SW480 (cell line): Measurements from ENCODE around the gene FOXO3.
"Not testable (repeated sequence)": the region's sequence is repeated elsewhere in the genome, so short reads cannot be mapped to it uniquely, and the experiment has no call there.

Source experiments
- DNase-seq: peaks from one replicate; pipeline ENCODE4 v3.0.0-alpha.2; 2016; ENCODE audit warnings: low spot score

FOXO3 gene

DNA sequence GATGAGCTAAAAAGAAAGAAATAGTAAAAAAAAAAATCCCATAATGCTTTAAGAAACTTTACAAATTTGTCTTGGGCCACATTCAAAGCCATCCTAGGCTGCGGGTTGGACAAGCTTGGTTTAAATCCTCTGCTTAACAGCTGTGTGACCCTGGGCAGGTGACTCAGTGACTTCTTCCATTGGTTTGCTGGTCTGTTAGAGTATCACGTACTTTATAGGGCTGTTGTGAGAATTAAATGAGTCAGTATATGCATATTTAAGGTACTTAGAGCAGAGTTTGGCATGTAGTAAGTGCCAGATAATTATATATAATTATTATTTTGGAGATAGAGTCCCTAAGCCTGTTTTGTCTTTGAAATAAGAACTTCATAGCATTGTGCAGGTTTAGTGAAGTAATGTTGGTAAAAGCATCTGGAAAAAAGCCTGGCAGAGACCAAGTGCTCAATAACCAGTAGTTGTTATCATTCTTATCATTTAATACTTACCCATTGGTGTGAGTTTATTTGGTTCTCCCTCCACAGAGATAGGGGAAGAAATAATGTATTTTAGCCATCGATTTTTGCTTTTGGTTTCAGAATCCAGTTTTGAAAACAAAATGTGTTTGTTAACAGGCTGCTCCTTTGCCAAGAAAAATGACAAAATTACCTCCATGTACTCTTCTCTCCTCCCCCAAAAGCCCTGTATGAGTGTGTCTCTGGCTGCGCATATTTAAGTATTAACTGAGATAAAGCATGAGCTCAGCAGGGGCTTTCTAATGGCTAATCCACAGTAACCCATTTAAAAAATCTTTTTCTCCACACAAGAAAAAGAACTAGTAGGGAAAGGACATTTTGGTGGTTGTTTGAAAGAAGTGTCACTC, 67.2 kb downstream of the FOXO3 start:
- no peak for DNase-seq

DNA sequence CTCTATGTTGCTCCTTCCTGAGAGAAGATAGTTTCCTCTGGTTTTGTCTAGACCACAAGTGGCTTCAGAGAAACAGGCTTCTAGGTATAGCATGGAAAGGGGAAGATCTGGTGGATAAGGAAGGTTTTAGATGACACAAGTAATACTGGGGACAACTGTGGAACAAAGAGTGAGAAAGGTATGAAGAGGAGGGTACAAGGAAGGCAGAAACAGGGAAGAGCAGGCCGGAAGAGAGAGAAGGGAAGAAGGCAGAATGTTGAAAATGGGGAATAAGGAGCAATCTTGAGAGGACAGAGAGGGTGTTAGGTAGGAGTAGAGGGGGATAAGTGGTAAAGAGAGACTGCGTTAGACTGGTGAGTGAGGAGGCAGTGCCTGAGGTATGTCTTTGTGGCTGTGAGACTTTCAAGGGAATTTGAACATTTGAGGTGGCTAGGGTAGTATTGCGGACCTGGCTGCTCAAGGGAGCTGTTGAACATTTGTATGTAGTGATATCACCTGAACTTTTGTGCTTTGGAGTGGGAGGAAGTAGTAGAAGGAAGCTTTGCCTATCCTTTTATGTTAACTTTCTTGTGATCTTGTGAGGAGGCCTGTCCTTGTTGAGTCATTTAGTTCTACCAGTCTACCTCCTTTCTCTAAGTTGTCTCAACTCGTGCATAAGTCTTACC, 69.5 kb downstream of the FOXO3 start:
- no peak for DNase-seq

DNA sequence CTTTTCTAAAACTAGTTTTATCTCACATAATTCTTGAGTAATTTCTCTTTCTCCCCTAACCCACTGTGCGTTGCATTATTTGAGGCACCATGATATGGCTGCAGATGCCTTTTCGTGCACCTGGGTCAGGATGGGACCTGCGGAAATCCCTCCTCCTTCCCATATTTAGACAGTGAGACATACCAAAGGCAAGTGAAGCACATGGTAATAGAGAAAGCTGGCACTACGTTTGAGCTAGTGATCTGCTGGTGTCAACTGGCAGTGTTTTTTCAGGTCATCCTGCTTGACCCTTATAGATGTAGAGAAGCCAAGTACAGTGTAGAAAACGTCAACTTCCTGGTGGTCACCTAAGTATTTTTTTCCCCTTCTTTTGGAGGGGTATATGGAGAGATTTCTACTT, 71.7 kb downstream of the FOXO3 start:
- no peak for DNase-seq

DNA sequence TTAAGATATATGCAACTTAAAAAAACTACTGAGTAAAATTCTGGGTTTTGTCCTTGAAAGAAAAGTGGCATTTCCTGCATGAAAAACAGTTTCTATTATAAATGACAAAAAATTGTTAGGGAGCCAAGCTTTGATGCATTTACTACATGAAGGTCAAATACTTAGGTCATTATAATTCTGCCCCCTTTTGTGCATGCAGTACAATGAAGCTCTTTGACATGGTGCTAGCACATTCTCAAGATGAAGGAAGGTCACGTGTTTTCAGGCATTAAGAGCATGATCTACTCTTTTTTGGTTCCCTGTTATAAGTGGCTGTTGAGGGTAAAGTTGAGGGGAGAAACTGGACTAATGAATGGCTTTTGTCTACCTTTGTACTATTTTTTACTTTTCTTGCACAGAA, 72.7 kb downstream of the FOXO3 start:
- no peak for DNase-seq

DNA sequence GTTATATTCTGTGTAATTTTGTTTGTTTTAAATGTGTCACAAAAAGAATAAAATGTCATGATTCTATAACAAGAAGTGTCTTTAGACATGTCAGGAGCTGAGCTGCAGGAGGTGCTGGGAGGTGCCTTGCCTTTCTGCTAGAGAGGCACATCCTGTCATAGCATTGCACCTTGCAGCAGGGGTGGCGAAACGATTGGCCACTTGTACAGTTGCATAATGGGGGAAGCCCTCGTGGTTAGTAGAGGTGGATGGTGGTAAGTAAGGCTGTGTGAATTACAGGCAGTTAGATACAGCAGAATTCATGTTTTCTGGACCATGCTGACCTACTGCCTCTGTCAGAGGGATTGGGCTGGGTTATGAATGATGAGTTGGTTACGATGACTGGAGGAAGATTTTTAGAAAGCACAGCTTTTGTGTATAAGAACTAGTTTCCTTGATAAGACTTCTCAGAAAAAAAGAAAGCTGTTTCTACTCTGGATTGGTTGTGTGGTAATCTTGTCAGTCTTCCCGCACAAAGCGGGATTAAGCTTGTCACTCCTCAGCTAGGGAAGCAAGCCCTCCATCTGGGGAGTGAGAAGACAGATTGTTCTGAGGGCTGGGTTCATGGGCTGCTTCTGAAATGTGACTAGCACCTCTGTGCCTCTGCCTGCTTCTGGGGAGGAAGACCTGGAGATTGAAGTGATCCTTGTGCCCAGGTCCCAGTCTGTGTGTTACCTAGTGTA, 74.9 kb downstream of the FOXO3 start:
- no peak for DNase-seq

DNA sequence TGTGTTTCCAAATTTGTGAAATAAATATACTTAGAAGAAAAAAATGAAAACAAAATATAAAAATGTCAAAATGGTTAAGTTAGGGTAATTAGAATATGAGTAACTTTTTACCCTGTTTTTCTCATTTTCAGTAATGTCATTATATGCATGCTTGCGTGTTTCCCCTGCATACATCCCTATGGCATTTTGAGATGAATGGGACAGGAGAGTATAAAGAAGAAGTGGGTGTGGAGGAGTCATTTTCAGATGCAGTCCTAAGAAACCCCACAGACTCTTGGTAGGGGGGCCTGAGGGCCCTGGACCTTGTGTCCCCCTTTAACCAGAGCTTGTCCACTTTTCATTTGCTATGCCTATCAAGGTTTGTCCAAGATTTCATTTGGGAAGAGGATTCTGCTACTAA, 77.2 kb downstream of the FOXO3 start:
- DNase-seq, result no peak

DNA sequence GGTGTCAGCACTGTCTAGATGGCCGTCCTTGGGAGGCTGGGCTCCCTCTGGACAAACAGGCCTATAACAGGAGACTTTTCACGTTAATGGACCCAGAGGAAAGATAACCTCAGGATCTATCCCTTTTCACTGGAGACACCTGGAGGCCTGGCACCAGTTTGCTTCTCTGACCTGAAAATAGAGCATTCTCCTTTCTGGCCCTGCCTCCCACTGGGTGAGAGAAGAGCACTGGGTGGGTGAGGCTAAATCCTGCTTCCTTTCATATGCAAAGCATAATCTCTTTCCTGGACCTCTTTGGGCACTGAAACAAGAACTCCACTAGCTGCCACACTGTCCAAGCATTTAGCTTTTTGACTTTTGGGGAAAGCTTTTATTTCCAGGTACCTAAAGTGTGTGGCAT, 78.3 kb downstream of the FOXO3 start:
- DNase-seq, result no peak

DNA sequence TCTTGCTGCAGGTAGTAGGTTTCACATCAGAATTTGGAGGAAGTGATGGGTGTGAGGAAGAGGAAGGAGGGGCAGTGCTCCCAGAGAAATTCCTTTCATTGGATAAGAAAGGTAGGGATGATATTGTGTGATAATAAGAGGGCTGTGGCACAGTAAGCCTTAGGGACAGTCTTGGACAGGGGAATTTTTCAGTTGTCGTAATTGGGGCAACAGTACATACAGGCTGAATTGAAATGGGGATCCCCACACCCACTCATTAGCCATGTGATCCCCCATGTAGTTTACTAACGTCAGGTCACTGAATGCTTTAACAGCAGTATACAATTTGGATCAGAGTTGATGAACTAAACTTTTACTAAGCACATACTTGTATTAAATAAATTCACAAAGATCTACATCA, 79.4 kb downstream of the FOXO3 start:
- no peak for DNase-seq

DNA sequence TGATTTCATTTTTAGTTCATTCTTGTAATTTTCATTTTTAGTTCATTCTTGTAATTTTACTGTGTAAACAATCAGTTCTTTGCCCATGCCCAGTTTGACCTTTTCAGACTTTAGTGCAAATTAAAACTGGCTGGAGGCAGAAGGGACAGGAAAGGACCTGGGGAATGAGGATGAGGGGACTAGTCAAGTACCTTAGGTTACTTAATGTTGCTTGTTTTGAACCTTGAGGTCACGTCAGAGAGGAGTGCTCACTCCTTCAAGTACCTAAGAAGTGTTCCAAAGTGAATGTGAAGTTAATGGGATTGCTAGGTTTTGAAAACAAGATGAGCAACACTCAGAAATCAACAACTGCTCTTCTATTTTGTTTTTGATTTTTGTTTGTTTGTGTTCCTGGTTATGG, 82.5 kb downstream of the FOXO3 start:
- DNase-seq, result no peak

DNA sequence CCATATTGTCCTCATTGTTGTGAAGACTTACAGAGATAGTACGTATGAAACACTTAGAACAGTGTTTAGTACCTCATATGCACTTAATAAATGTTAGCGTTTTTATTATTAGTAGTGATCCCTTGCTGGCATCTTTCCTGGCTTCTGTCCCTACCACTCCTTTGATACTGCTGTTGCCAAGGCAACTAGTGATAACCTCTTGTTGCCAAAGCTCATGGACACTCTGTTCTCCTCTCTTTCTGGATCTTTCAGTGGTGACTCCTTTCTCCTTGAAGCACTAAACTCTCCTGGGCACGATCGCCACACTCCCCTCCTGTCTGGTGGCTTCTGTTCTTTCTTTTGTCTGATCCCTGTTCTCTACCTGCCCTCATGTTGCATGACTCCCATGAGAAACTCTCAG, 83.5 kb downstream of the FOXO3 start:
- no peak for DNase-seq

DNA sequence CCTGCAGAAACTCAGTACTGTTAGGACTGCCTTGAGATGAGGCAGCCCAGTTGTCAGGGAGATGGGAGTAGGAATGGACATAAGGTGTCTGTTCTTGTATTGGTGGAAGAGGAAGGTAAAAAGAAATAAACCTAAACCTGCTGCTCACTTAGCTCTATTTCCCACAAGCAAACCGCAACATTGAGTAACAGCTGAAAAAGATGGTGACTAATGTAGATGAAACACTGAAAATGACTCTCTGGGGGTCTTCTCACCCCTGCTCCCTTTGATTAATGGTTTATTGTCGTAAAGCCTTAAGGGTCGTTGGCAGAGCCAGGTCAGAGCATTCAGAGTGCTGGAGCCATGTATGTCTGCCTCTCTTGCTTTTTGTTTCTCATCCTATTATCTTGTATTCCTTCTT, 87.5 kb downstream of the FOXO3 start:
- DNase-seq, result no peak

DNA sequence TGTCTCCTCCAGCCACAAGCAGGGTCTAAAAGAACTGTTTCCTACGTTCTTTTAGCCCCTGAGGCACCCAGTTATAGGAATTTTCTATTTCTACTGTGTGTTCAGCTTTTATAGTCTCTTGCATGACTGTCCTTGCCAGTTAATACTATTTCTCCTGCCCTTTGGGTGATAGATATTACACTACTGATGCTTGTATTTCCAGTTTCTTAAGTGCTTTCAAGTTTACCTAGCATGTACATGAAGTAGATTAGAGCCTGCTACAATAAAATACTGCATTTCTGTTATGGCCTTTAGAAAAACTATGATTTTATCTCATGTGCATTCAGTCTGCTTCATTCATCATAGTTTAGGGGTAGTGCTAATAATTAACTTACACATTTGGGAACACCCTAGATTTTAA, 89.6 kb downstream of the FOXO3 start:
- no peak for DNase-seq

DNA sequence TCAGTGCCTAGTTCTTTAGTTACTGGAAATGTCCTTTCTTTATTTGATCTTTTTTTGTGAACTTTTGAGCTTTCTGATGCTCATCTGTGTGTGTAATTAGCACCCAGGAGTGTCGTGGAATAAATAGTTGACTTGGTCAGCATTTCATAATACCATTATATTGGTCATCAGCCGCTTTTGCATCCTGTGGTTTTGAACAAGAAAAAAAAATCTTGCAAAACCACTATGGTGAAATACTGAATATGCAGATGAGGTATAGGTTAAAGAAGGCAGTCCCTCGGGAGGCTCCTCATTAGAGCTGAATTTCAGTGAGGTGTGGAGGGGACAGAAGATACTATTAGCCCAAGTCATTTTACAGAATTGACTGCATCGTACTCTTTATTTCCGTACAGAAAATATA, 90.1 kb downstream of the FOXO3 start:
- DNase-seq, result no peak

DNA sequence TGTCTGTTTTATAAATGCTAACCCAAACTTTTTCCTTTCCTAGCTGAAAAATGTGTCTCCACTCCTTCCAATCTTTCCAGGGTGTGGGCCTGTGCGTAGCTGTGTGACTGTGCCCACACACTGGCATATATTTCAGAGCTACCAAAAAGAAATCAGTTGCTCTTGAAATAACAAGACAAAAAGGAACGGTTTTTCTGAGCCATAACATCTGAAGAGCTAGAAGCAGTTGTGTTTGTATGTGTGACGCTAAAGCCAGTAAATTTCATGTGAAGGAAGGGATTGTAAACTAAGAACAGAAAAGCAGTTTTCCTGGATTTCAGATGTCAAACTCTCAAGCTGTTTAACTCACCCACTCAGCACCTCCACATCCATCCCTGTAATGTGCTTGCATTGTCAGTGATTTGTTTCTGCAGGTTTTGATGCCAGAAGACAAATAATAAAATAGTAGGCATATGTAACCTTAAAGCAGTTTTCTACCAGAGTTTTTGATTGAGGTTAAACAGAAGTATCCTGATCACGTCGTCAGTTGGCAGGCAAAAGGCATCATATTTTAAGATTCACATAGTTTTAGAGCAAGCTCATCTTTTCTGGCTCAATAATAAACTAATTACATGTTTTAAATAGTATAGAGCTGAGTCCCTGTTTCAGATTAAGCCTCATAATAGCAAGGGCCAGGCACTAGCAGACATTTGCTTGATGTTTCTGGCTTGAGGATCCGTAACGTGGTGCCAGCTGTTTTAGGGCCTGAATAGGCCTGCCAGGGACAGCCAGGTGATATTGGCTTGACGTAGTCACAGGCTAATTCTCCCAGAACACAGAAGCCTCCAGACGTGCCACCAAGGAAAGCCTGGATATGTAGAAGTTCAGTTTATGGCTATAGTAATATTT, 90.9 kb downstream of the FOXO3 start:
- DNase-seq, result no peak

DNA sequence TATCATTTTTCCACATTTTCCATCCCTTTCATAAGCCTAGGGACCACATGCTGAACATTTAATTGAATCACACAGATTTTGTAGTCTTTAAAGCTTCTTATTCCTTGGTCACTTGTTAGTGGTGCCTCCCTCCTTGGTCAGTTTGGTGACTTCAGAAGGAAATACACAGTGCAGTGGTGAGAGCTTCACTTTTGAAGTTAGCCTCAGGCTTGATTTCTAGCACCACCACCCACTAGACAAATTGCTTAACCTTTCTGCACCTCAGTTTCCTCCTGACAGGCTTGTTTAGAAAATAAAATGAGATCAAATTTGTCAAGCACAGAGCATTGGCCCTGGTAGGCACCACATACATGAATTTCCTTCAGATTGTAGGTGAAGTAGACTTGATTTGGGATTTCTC, 91.7 kb downstream of the FOXO3 start:
- DNase-seq, result no peak

DNA sequence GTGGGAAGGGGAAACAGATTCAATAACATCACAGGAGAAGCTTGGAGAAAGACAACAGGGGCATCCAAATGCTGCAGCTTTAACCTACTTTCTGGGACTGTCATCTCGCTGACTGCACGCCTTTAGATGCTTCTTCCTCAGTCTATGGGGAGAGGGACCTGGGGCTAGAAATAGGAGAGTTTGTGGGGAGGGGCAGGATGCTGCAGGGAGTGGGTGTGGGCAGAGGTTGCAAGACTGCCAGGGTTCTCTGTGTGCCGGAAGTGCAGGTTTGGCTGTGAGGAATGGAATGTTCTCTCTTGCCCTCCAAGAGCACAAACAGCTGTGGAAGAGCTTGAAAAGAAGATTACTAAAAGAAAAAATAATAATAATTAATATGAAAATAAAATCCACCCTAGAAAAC, 93.2 kb downstream of the FOXO3 start:
- no peak for DNase-seq

DNA sequence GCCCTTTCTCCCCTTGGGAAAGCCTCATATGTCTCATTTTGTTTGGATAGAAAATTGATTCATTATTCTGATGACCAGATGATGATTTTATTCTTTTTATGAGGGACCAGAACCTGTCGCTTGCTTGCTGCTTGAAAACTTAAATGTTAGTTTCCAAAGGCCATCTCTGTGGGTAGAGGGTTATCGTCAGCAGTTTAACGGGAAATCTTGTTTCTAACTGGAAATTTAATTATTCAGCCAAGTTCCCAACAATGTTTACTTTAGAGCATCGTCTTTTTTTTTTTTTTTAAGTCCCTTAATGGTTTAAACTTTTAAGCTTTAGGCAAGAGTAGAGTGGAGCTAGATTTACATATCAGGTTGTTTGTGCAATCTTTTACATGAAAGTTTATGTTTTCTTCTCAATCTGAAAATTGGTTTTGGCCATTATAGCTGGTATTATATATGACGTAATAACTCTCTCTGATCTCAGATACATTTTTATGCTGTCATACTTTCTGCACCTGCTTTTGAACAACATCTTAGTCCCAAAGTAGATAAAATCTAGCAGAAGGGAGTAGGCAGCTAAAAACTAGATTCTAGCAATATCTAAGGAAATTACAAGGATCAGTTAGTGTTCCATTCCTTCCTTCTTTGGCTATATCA, 93.9 kb downstream of the FOXO3 start:
- DNase-seq, result no peak

DNA sequence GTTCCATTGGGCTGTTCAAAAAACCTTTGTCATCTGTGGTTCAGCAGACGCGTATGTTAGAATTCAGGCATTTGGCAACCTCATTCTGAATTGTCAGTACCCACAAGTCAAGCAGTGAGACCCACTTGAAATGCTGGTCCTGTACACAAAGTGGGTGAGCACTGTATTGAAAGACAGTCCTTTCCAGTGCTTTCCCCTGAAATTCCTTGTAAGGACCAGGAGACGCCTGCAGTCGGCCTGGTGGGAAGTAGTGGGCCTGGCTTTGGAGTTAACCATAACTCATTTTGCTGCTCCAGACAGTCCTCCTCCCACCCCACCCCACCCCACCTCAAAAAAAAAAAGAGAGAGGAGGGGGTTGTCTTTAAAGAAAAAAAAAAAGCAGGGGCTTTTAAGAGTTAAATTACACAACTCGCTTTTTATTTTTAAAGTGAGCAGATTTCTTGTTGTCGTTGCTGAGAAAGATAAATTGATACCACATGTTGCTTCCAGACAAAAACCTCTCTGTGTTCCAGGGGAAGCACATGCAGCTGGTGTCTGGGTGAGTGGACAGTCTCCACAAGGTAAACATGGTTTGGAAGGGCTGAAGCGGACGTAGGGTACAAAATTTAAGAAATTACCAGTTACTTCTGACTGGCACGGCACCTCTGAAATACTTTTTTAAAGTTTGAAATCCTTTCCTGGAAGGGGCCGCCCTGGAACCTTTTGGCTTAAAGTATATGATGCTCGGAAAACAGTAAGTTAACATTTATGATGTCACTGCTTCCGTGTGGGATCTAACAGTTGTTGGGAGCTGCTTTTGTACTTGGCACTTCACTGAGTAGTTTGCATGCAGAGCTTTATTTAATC, 95.3 kb downstream of the FOXO3 start:
- DNase-seq, result no peak

DNA sequence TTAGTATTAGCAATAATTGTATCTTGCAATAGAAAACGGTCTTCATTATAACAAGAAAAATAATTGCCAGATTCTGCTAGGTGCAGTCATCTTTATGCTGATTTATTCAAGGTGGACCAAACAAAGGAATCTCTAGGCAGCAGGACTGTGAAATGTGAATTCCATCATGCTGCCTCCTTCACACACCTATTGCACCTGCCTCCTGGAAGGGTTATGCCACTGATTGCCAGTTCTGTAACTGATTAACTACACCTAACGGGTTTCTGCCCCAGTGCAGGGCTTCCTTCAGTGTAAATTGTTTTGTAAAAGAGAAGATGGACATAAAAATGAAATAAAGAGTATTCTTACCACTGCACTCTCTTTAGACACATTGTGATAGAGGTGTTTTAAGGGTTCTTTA, 96.1 kb downstream of the FOXO3 start:
- DNase-seq, result no peak

DNA sequence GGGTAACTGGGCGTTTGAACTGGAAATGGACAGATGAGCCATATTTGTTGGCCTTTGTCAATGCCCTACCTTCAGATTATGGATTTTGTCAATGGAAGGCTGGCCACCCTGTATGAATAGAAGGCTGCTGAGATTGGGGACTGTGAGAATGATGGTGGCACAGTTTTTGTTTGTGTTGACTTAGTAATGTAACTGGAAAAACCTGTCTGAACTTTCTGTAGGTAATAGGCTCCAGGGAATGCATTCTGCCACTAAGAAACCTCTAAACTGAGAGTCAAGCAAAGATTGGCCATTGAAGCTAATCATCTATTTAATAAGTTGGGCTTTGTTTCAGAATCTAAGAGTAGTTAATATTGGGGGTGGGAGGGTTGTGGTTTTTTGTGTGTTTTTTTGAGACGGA, 97.5 kb downstream of the FOXO3 start:
- DNase-seq, result no peak

DNA sequence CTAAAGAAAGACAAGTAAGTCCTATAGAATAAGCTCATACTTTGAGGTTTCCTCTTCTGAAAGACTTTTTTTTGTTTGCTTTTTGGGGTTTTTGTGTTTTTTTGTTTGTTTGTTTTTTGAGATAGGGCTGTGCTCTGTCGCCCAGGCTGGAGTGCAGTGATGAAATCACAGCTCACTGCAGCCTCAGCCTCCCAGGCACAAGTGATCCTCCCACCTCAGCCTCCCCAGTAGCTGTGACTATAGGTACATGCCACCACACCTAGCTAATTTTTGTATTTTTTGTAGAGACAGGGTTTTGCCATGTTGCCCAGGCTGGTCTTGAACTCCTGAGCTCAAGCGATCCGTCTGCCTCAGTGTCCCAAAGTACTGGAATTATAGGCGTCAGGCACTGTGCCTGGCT, 98.1 kb downstream of the FOXO3 start:
- DNase-seq, result not testable (repeated sequence)
